ENCODE measurements around the gene CT45A3. TPM values are rescaled to one million over a fixed set of nuclear protein-coding genes. Genes with fewer than 3 reads are reported as not detected.
"Not testable (repeated sequence)": the region's sequence is repeated elsewhere in the genome, so short reads cannot be mapped to it uniquely, and the experiment has no call there.

Gene CT45A3
- polyA plus RNA-seq, 1 of the 3 experiments (the other 2 are of a cell fraction) = not detected

DNA sequence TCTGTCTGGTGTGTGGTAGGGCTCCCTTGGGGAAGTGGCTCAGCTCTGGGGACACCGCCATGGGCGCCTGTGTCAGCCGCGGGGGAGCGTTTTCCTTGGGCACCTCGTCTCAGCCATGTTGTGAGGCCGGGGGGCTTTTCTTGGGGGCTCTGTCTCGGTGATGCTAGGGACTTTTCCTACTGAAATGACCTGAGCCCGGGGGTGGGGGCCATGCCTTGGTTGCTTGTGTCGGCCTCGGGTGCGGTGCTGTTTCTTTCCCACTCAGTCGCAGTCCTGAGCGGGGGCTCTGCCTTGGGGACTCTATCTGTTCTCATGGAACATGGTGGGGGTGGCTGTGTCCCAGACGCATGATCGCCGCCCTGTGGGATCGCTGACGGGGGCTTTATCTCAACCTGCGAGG, 54.2 kb downstream of the CT45A3 start (continued):
- TF ChIP-seq, protein P1, sequence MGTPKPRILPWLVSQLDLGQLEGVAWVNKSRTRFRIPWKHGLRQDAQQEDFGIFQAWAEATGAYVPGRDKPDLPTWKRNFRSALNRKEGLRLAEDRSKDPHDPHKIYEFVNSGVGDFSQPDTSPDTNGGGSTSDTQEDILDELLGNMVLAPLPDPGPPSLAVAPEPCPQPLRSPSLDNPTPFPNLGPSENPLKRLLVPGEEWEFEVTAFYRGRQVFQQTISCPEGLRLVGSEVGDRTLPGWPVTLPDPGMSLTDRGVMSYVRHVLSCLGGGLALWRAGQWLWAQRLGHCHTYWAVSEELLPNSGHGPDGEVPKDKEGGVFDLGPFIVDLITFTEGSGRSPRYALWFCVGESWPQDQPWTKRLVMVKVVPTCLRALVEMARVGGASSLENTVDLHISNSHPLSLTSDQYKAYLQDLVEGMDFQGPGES (IDR thresholded peaks at IDR 0.05; ENCODE audit: low read depth, low read length) = no peak
- no peak for TF ChIP-seq EP300 (IDR thresholded peaks at IDR 0.05; ENCODE audit: borderline replicate concordance in 1 of 2, low read depth in 1 of 2, low read length in 1 of 2)
- TF ChIP-seq ELF1 (IDR thresholded peaks at IDR 0.05) = no peak
- no peak for TF ChIP-seq GATA2 (CRISPR knock-in tag; IDR thresholded peaks at IDR 0.05)
- TF ChIP-seq GABPA (IDR thresholded peaks at IDR 0.05; ENCODE audit: low read depth) = no peak

DNA sequence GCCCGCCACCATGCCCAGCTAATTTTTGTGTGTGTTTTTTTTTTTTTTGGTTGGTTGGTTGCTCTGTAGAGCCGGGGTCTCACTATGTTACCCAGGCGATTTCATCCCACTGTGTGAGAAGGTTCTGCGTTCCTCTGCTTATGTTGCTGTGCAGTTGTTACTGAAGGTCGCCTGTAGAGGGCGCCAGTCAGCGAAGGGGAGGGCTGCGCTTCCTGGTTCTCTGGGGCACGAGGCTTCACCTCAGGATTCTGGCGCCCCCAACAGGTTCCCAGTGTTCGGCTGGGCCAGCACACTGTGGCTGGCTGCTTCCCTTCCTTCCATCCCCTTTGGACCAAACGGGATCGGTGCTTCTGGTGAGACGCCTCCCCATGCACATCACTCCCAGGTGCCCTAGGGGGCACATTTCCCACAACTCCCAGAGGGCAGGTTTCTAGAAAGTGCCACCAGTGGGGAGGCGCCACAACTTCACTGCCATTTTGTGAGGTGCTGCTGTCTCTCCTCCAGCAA, 54.8 kb downstream of the CT45A3 start, which contains the start of gene CT45A1:
TSS of gene CT45A1 (plus strand) at position 457 of the 507 bp plus-strand sequence. CDS start 5,302 bp downstream, outside the sequence.
- H3K27me3 ChIP-seq (ENCODE audit: insufficient read depth); H3K4me3 ChIP-seq (ENCODE audit: low read depth in 2 of 2, low read length in 1 of 2); POLR2A ChIA-PET; CTCF ChIA-PET; H3K79me2 ChIP-seq (ENCODE audit: insufficient read depth); H3K9me2 ChIP-seq; H2AFZ ChIP-seq (ENCODE audit: low read depth); H4K20me1 ChIP-seq (ENCODE audit: insufficient read depth); H3K4me2 ChIP-seq; H3K9me3 ChIP-seq; H3K4me1 ChIP-seq (ENCODE audit: control insufficient read depth in 1 of 2, insufficient read depth in 2 of 2, low read depth in 1 of 2, low read length in 1 of 2); H3F3A ChIP-seq (replicated peaks; ENCODE audit: insufficient read depth); H3K9ac ChIP-seq; H3K27ac ChIP-seq (ENCODE audit: low read depth in 2 of 2, low read length in 1 of 2); H3K36me3 ChIP-seq (replicated peaks in 1 of 2; ENCODE audit: control insufficient read depth in 1 of 2, insufficient read depth in 2 of 2, low read length in 1 of 2): not testable (repeated sequence)
- DNase-seq = peak; percentile 16
- 16% methylated on average over 10 of the region's 15 CpGs for WGBS (ENCODE audit: low lambda C conversion rate)
- TF ChIP-seq, protein P2, sequence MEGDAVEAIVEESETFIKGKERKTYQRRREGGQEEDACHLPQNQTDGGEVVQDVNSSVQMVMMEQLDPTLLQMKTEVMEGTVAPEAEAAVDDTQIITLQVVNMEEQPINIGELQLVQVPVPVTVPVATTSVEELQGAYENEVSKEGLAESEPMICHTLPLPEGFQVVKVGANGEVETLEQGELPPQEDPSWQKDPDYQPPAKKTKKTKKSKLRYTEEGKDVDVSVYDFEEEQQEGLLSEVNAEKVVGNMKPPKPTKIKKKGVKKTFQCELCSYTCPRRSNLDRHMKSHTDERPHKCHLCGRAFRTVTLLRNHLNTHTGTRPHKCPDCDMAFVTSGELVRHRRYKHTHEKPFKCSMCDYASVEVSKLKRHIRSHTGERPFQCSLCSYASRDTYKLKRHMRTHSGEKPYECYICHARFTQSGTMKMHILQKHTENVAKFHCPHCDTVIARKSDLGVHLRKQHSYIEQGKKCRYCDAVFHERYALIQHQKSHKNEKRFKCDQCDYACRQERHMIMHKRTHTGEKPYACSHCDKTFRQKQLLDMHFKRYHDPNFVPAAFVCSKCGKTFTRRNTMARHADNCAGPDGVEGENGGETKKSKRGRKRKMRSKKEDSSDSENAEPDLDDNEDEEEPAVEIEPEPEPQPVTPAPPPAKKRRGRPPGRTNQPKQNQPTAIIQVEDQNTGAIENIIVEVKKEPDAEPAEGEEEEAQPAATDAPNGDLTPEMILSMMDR (IDR thresholded peaks at IDR 0.05) = peak; percentile 39

Small RNA genes lying within 50 kb of the gene (small RNA-seq; reads per million reads assigned to genes)
- 0 reads per million in 7 experiments for gene AC240442.1

Other genes with a start within 250 kb of the CT45A3 start
- gene INTS6L, start 247.5 kb downstream of the CT45A3 start, polyA plus RNA-seq (2012; rRNA removed) = 2.0 and 2.9 TPM in 2 replicates
- gene CT45A1, start 54.6 kb downstream of the CT45A3 start, polyA plus RNA-seq (2012; rRNA removed) = not detected in 2 replicates
- gene CT45A5, start 17.3 kb upstream of the CT45A3 start, polyA plus RNA-seq (2012; rRNA removed) = not detected in 2 replicates
- not detected in 2 replicates for gene CT45A6, start 34.6 kb upstream of the CT45A3 start, polyA plus RNA-seq (2012; rRNA removed)
- not detected in 2 replicates for gene CT45A2, start 51.8 kb upstream of the CT45A3 start, polyA plus RNA-seq (2012; rRNA removed)
- not detected in 2 replicates for gene CT45A7, start 69.1 kb upstream of the CT45A3 start, polyA plus RNA-seq (2012; rRNA removed)
- gene CT45A8, start 86.3 kb upstream of the CT45A3 start, polyA plus RNA-seq (2012; rRNA removed) = not detected in 2 replicates
- gene CT45A9, start 103.6 kb upstream of the CT45A3 start, polyA plus RNA-seq (2012; rRNA removed) = not detected in 2 replicates
- gene CT45A10, start 125.3 kb upstream of the CT45A3 start, polyA plus RNA-seq (2012; rRNA removed) = not detected in 2 replicates
- not detected in 2 replicates for gene SAGE1, start 125.5 kb upstream of the CT45A3 start, polyA plus RNA-seq (2012; rRNA removed)
- gene MMGT1, start 205.8 kb upstream of the CT45A3 start, polyA plus RNA-seq (2012; rRNA removed) = 7.3 and 8.7 TPM in 2 replicates
- 5.0 and 6.7 TPM in 2 replicates for gene SLC9A6, start 217.2 kb upstream of the CT45A3 start, polyA plus RNA-seq (2012; rRNA removed)

Data from SK-N-SH (cell line).